Prostate gland (tissue), 2 donors: Measurements from ENCODE around the gene TESK2.

Experiments
- POLR2A ChIP-seq: fragments of 450-650 bp; IDR thresholded peaks from one replicate; pipeline ENCODE4 v1.6.1; 2016; ENCODE audit warnings: antibody characterized with exemption, mild to moderate bottlenecking
- POLR2AphosphoS5 ChIP-seq: sonication (generic); formaldehyde crosslinking; IDR thresholded peaks from one replicate; pipeline ENCODE4 v1.6.1; 2017; ENCODE audit warnings: antibody characterized with exemption
- TF ChIP-seq, protein P1 (sequence below), 4 experiments: fragments of 200-600 bp in 2 of 4; fragments of 450-650 bp in 2 of 4; sonication (generic) in 2 of 4; IDR thresholded peaks; 1 replicate in 3 of 4; 2 replicates in 1 of 4; pipeline ENCODE4 v1.5.1; 2016 to 2019; ENCODE audit warnings: antibody characterized with exemption in 4 of 4, mild to moderate bottlenecking in 2 of 4, moderate library complexity in 2 of 4

DNA sequence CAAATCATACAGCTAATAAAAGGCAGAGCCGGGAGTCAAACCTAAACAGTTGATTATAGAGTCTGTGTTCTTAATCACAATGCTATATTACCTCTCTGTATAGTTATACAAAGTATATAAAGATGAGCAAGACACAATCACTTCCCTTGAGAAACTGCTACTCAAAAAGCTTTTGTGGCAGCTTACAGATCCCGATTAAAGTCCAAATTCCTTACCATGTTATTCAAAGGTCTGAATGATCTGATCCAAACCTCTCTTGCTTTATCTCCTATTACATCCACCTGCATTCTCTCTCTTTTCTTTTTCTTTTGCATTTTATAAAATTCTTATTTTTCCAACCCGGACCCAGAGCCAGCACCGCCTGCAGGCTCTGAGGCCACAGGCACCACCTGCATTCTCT, 93.7 kb downstream of the TESK2 start:
- TF ChIP-seq POLR2AphosphoS5 (no peak), POLR2A (no peak)
- TF ChIP-seq, protein P1, sequence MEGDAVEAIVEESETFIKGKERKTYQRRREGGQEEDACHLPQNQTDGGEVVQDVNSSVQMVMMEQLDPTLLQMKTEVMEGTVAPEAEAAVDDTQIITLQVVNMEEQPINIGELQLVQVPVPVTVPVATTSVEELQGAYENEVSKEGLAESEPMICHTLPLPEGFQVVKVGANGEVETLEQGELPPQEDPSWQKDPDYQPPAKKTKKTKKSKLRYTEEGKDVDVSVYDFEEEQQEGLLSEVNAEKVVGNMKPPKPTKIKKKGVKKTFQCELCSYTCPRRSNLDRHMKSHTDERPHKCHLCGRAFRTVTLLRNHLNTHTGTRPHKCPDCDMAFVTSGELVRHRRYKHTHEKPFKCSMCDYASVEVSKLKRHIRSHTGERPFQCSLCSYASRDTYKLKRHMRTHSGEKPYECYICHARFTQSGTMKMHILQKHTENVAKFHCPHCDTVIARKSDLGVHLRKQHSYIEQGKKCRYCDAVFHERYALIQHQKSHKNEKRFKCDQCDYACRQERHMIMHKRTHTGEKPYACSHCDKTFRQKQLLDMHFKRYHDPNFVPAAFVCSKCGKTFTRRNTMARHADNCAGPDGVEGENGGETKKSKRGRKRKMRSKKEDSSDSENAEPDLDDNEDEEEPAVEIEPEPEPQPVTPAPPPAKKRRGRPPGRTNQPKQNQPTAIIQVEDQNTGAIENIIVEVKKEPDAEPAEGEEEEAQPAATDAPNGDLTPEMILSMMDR (IDR thresholded peaks at IDR 0.05): no peak
